Measurements from ENCODE around the gene DHRS7C.

Gene DHRS7C

DNA sequence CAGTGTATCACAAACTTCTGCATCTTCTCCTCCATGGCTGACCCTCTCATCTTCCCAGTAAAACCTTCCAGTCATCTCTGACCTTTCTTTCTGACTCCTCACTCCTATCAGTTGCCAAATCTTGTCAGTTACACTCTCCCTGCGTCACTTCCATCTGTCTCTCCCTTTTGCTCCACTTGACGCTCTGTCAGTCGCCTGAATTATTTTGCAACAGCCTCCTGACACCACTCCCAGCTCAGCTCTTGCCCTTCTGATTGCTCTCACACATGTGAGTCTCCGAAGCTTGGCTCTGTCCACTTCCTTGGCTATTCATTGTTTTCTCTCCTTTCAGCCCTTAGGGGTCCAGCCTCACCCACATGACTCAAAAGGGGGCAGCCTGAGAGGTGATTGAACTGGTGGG lies 27.7 kb downstream of the DHRS7C start:
- CTCF ChIA-PET = no interaction called here

DNA sequence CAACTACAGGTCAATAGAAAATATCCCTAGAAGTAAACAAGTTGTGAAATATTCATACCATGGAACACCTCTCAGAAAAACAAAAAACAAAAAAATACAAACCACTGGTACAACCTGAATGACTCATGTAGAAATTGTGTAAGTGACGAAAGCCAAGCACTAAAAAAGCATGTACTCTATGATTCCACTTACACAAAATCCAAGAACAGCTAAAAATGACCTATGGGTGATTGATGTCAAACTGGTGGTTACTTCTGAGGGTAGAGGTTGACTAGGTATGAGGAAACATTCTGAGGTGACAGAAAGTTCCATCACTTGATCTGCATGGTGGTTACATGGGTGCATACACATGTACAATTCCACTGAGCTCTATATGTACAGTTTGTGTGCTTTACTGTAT lies 31.1 kb downstream of the DHRS7C start:
- Mint-ChIP-seq H3K9me3 (no peaks in the 10 kb centered on the region), H3K27ac (no peak overlapping the region), H3K27me3 (no peaks in the 10 kb centered on the region), H3K36me3 (no peaks in the 10 kb centered on the region), H3K4me1 (no peaks in the 10 kb centered on the region), H3K4me3 (no peak overlapping the region)
- CTCF ChIA-PET = no interaction called here
- no peak for DNase-seq

More for the DNA sequence above, 27.7 kb downstream of the DHRS7C start:
- no peak for DNase-seq
- H3K27ac Mint-ChIP-seq = no peak overlapping the region
- no peak overlapping the region for H3K4me3 Mint-ChIP-seq
- no peaks in the 10 kb centered on the region for H3K9me3 Mint-ChIP-seq
- no peaks in the 10 kb centered on the region for H3K36me3 Mint-ChIP-seq
- H3K27me3 Mint-ChIP-seq = peaks cover 6% of the 10 kb centered on the region
- no peaks in the 10 kb centered on the region for H3K4me1 Mint-ChIP-seq

DNA sequence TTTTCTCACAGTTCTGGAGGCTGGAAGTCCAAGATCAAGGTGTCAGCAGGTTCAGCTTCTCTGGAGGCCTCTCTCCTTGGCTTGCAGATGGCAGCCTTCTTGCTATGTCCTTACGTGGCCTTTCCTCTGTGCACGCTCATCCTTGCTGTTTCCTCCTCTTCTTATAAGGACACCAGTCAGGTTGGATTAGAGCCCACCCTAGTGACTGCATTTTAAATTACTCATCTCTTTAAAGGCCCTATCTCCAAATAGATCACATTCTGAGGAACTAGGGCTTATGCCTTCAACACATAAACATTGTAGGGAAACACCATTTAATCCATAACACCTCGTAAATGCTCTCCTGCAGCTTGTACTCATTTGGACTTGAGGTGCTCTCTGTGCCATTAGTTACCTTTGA lies 36.3 kb downstream of the DHRS7C start:
- CTCF ChIA-PET = no interaction called here
- no peaks in the 10 kb centered on the region for H3K9me3 Mint-ChIP-seq
- DNase-seq = no peak
- H3K4me3 Mint-ChIP-seq = no peak overlapping the region
- H3K27me3 Mint-ChIP-seq = peaks cover 5% of the 10 kb centered on the region
- H3K27ac Mint-ChIP-seq = no peak overlapping the region
- no peaks in the 10 kb centered on the region for H3K36me3 Mint-ChIP-seq
- no peaks in the 10 kb centered on the region for H3K4me1 Mint-ChIP-seq

DNA sequence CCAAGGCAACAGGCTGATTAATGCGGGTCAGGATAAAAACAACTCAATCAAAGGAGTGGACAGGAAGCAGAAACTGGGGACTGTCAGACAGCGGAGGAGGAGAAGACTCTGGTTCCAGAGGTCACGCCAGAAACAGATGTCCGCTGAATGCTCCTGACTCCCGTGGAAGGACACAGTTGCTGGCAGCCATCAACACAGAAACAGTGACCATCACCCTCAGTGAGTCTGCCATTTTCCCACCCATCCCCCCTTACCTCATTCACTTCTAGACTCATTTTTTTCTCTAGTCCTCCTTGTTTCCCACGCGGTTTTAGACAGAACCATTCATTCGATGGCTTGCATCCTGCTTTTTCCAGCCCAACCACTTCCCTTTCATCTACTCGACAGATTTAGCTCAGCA lies 40.9 kb downstream of the DHRS7C start:
- Mint-ChIP-seq H3K36me3 (no peaks in the 10 kb centered on the region), H3K27me3 (peaks cover 5% of the 10 kb centered on the region), H3K27ac (no peak overlapping the region), H3K4me1 (no peaks in the 10 kb centered on the region), H3K4me3 (no peak overlapping the region), H3K9me3 (no peaks in the 10 kb centered on the region)
- no peak for DNase-seq
- CTCF ChIA-PET = no interaction called here

DNA sequence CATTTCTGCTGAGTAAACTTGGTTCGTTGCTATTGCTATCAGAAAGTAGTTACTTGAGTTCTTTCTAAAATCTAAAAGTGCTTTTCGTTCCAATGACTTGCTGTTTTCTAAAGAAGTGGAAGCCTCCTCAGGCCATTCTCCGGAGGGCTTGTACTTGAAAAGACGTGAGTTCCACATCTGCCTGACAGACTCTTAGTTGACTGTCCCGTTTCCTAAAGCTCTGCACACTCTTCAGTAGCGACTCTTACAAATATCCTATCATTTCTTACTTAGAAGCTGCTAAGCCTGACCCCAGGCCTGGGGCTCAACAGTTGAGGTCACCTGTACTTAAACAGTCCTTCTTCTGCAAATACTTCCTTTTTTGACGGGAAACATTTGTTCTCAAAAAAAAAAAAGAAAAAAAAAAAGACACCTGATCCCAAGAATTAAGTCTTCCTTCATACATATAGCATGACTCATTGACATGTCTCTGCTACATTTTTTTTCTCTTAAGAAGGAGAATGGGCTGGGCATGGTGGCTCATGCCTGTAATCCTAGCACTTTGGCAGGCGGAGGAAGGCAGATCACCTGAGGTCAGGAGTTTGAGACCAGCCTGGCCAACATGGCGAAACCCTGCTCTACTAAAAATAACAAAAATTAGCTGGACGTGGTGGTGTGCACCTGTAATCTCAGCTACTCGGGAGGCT lies 61.5 kb downstream of the DHRS7C start:
- no peak overlapping the region for H3K4me3 Mint-ChIP-seq
- H3K27ac Mint-ChIP-seq = no peak overlapping the region
- CTCF ChIA-PET = interaction anchor here (0.7 kb wide), 1 partner anchor 587 kb away, joined by 3 read pairs; no protein-coding TSS in a partner anchor
- H3K36me3 Mint-ChIP-seq = no peaks in the 10 kb centered on the region
- H3K27me3 Mint-ChIP-seq = peaks cover 11% of the 10 kb centered on the region
- DNase-seq = no peak
- no peaks in the 10 kb centered on the region for H3K9me3 Mint-ChIP-seq
- H3K4me1 Mint-ChIP-seq = no peaks in the 10 kb centered on the region

DNA sequence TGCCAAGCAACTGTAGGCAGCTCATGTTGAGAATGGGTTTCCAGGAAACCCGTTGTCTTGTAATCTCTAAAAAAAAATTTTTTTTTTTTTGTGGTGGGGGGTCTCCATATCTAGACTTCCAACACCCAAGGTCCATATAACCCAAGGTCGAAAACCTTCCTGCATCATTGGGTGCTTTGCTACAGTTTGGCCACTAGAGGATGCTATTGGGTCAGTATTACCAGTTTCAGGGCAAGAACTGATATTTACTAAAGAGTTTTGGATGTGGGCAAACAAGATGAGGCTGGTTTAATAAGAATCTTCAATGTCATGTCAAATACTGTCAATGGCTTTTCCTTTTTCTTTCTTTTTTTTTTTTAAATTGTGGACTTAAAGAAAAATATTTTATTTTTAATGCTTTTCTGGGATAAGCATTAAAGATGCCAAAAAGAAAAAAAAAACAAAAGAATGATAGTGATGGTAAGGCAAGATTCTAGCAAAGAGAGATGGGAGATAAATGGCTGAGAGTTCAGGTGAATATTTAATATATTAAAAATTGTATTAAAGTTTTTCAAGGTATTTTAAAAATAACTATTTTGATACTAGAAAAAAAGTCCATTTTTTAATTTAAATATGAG lies 62.2 kb downstream of the DHRS7C start:
- H3K27me3 Mint-ChIP-seq = peaks cover 11% of the 10 kb centered on the region
- no peaks in the 10 kb centered on the region for H3K4me1 Mint-ChIP-seq
- CTCF ChIA-PET = interaction anchor here (0.7 to 1.2 kb wide), 2 partner anchors 33 to 40 kb away, joined by 3 read pairs; no protein-coding TSS in a partner anchor
- H3K36me3 Mint-ChIP-seq = no peaks in the 10 kb centered on the region
- no peaks in the 10 kb centered on the region for H3K9me3 Mint-ChIP-seq
- H3K4me3 Mint-ChIP-seq = no peak overlapping the region
- H3K27ac Mint-ChIP-seq = no peak overlapping the region
- DNase-seq = no peak

DNA sequence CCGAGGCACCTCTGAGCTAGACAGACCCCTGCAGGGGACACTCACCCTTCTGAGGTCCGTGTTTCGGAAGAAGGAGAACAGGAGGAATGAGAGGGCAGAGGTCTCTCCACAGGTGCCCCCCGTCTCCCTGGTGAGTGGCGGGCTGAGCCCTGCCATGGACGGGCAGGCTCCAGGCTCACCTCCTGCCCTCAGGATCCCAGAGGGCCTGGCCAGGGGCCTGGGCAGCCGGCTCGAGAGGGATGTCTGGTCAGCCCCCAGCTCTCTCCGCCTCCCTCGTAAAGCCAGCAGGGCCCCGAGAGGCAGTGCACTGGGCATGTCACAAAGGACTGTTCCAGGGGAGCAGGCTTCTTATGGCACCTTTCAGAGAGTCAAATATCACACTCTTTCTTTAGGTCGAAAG lies 62.8 kb downstream of the DHRS7C start:
- Mint-ChIP-seq H3K36me3 (no peaks in the 10 kb centered on the region), H3K4me3 (no peak overlapping the region), H3K27ac (no peak overlapping the region), H3K9me3 (no peaks in the 10 kb centered on the region), H3K4me1 (no peaks in the 10 kb centered on the region), H3K27me3 (peaks cover 11% of the 10 kb centered on the region)
- DNase-seq = no peak
- CTCF ChIA-PET = interaction anchor here (0.7 to 1.2 kb wide), 2 partner anchors 32 to 40 kb away, joined by 3 read pairs; no protein-coding TSS in a partner anchor

DNA sequence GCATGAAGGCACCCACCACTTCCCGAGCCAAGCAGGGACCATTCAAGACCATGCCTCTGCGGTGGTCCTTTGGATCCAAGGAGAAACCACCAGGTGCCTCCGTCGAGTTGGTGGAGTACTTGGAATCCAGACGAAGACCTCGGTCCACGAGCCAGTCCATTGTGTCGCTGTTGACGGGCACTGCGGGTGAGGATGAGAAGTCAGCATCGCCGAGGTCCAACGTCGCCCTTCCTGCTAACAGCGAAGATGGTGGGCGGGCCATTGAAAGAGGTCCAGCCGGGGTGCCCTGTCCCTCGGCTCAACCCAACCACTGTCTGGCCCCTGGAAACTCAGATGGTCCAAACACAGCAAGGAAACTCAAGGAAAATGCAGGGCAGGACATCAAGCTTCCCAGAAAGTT lies 63.4 kb downstream of the DHRS7C start:
- H3K4me1 Mint-ChIP-seq = no peaks in the 10 kb centered on the region
- H3K27ac Mint-ChIP-seq = no peak overlapping the region
- CTCF ChIA-PET = interaction anchor here (1.2 kb wide), 1 partner anchor 32 kb away, joined by 3 read pairs; no protein-coding TSS in a partner anchor
- H3K4me3 Mint-ChIP-seq = no peak overlapping the region
- no peaks in the 10 kb centered on the region for H3K9me3 Mint-ChIP-seq
- no peaks in the 10 kb centered on the region for H3K36me3 Mint-ChIP-seq
- DNase-seq = no peak
- H3K27me3 Mint-ChIP-seq = peaks cover 11% of the 10 kb centered on the region

DNA sequence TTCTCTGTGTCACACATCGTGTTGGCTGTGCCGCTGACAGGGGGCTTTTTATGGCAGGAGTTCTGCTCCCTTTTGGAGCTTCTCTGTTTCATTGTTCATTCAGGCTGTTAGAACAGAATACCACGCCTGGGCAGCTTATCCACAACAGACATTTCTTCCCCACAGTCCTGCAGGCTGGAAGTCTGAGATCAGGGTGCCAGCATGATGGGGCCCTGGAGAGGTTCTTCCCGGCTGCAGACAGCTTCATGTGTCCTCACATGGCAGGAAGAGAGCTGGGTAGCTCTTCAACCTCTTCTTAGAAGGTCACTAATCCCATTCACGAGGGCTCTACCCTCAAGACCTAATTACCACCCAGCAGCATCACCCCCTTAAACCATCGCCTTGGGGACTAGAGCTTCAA lies 65.1 kb downstream of the DHRS7C start:
- CTCF ChIA-PET = interaction anchor here (1.1 kb wide), 1 partner anchor 42 kb away, joined by 3 read pairs; no protein-coding TSS in a partner anchor
- Mint-ChIP-seq H3K4me3 (no peak overlapping the region), H3K9me3 (no peaks in the 10 kb centered on the region), H3K36me3 (no peaks in the 10 kb centered on the region), H3K27me3 (peaks cover 11% of the 10 kb centered on the region), H3K4me1 (no peaks in the 10 kb centered on the region), H3K27ac (no peak overlapping the region)
- DNase-seq = no peak

DNA sequence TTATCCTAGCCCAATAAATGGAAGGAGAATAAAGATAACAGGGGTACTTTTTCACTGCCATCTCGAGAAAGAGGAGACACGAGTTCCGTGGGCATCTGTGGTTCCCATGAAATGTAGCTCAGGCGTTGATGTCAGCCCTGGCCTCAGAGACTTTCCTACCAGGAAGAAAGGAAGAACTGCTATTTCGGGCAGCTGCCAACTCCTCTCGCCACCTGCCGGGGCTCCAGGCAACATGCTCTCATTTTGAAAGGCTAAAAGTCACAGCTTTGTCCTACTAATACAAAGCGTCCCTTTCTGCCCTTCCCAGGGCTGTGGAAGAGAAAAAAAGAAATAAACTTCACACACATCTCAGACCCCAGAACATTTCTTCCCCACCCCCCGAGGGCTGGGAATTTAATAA lies 65.8 kb downstream of the DHRS7C start:
- CTCF ChIA-PET = interaction anchor here (0.8 to 1.1 kb wide), 2 partner anchors 20 to 43 kb away, joined by 3 read pairs; no protein-coding TSS in a partner anchor
- Mint-ChIP-seq H3K9me3 (no peaks in the 10 kb centered on the region), H3K27me3 (peaks cover 11% of the 10 kb centered on the region), H3K36me3 (no peaks in the 10 kb centered on the region), H3K4me3 (no peak overlapping the region), H3K27ac (no peak overlapping the region), H3K4me1 (no peaks in the 10 kb centered on the region)
- no peak for DNase-seq
